DMS114 treated with DMSO at 0.1 percent for 48 hours (cell line): ENCODE results near the gene CINP.
A peak's percentile ranks its signal among the peaks of the same experiment; 100 is the strongest.
"Not testable (repeated sequence)": the region's sequence is repeated elsewhere in the genome, so short reads cannot be mapped to it uniquely, and the experiment has no call there.

Source experiments
- DNase-seq: peaks from one replicate; lab custom pipeline; 2025; ENCODE audit not compliant: unreplicated experiment; lab: John Stamatoyannopoulos, UW

Gene CINP

GRCh38 chr14:102356280-102356679 lies 6.4 kb downstream of the CINP start:
- no peak for DNase-seq

DNA sequence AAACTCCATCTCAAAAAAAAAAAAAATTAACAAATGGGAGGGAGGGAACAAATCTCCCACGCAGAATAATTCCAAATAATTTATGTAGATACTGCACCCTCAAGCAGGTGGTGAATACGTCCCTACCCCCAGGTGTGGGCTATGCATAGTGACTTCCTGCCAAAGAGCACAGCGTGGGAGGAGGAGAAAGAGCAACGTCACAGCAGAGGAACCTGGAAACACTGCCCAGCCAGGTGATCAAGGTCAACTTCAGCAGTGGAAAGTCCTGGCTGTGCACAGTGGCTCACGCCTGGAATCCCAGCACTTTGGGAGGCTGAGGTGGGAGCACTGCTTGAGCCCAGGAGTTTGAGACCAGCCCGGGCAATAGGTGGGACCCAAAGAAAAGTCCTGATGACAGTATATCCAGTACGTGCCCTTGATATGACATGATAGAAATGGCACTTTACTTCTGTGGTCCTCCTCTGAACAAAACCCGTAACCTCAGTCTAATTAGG lies 9.5 kb downstream of the CINP start:
- no peak for DNase-seq

DNA sequence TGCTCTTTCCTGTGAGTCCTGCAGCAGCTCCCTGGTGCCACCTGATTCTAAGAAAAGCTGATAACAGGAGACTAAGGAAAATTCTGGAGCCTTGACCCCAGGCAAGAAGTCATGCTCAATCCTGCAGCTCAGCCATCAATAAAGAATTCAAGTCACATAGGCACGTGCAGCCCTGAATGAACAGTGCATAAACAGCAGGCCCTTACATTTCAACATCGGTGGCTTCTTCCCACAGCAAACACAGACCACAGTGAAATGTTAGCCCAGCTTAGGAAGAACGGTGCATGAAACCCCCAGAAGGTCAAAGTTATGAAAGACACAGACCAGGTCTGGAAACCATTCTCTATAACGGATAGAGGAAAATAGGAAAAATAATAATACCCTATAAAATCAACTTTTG lies 10.5 kb downstream of the CINP start:
- no peak for DNase-seq

- DNase-seq, result not testable (repeated sequence)
These were observed 11.1 kb downstream of the CINP start for GRCh38 chr14:102351593-102351992.

GRCh38 chr14:102351023-102351422 lies 11.7 kb downstream of the CINP start:
- no peak for DNase-seq

DNA sequence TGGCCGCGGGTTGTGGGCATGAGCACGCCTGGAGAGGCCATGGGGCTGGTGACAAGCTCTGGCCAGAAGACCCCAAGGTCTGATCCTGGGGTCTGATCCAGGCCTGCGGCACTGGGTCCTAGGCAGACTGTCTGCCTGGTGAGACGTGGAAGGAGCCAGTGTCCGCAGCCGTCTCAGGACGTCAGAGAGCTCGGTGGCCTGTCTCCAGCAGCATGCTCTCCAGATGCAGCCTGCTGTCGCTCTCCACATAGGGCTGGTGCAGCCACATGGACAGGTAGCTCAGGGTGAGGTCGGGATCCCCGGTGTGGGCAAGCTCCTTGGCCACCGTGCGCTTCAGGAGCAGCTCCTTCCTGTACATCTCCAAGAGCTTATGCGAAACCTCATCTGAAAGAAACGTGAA lies 14.3 kb downstream of the CINP start:
- DNase-seq, result no peak

DNA sequence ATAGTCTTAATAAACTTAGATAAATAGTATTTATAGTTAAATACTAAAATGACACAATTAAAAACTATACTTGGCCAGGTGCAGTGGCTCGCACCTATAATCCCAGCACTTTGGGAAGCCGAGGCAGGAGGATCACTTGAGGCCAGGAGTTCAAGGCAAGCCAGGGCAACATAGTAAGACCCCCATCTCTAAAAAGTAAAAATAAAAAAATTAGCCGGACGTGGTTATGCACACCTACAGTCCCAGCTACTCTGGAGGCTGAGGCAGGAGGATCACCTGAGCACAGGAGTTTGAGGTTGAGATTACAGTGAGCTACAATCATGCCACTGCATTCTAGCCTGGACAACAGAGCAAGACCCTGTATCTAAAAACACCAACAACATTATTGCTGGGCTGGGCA lies 16.0 kb downstream of the CINP start:
- no peak for DNase-seq

GRCh38 chr14:102345232-102345631 lies 17.5 kb downstream of the CINP start:
- DNase-seq, result no peak

DNA sequence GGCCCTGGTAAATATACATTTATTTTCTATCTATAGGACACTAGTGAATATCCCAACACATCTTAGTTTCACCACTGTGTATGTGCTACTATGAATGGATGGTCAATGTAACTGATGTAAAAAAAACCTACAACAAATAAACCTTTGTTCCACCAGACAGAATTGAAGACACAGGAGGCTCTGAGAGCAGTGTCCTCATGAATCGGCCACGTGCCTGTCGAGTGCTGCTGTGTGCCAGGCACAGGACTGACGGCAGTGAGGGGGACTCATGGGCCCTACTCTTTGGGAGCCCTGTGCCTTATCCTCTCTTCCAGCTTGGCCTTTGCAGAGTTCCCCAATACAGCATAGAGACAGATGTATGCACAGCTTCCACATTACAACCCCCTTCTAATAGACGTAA lies 18.2 kb downstream of the CINP start:
- DNase-seq, result no peak

- DNase-seq, result no peak
These were observed 18.6 kb downstream of the CINP start for GRCh38 chr14:102344084-102344483.

- no peak for DNase-seq
These were observed 20.5 kb downstream of the CINP start for GRCh38 chr14:102342238-102342637.

DNA sequence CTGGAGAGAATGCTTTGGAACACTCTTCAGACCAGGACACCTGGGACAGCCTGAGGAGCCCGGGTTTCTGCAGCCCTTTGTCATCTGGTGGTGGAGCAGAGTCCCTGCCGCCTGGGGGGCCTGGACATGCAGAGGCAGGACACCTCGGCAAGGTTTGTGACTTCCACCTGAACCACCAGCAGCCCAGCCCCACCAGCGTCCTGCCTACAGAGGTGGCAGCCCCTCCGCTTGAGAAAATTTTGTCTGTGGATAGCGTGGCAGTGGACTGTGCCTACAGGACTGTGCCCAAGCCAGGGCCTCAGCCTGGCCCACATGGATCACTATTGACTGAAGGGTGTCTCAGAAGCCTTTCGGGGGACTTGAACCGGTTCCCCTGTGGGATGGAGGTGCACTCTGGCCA lies 21.1 kb downstream of the CINP start:
- no peak for DNase-seq

GRCh38 chr14:102338724-102339123 lies 24.0 kb downstream of the CINP start:
- DNase-seq, result no peak

- DNase-seq, result no peak
These were observed 27.5 kb downstream of the CINP start for GRCh38 chr14:102335163-102335562.

DNA sequence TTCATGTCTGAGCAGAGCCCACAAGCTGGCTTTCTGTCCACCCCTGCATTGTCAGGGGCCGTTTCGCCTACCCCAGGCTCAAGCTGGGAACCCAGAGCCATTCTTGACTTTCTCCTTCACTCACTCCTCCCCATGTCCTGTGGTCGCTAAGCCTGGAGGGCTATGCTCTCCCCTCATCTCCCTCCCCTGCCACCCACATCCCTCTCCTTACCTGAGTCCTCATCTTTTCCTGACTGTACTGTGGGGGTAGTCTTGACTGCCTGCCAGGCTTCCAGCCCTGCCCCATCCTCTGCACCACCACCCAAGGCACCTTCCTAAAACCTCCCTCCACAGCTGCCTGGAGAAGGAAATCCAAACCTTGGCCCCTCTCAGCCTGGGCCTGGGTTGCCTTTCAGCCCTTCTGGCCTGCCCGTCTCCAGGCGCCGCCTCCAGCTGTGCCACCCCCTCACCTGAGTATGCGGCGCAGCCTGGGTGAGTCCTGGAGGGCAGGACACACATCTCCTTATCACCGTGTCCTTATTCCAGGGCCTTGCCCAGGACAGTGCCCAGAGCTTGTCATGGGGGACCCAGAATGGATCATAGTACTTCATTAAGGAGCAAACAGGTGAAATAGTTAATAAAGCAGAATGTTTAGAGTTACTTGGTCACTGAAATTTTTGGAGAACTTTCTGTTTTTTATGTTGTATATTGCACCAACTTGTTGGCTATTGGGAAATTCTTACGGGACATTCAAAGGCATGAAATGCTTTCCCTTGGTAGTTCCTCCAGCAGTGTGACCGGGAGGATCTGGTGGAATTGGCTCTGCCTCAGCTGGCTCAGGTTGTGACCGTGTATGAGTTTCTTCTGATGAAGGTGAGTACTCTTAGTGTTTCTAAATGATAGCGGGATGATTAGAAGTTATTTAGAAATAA lies 28.6 kb downstream of the CINP start:
- no peak for DNase-seq

DNA sequence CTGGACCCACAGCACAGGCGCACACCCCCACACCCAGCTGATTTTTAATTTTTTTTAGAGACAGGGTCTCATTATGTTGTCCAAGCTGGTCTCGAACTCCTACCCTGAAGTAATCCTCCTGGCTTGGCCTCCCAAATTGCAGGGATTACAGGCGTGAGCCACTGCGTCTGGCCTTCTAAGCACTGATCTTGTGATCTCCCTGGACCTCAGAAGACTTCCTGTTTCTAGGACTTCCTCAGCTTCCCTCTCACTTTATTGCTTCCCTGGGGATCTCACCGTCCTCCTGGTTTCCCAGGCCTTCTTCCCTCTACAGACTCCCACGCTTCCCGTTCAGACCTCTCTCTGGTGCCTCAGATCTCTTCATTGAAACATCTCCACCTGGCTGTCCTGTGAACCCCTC lies 29.3 kb downstream of the CINP start:
- DNase-seq, result no peak

- no peak for DNase-seq
These were observed 31.9 kb downstream of the CINP start for GRCh38 chr14:102330806-102331205.

- DNase-seq, result not testable (repeated sequence)
These were observed 33.3 kb downstream of the CINP start for GRCh38 chr14:102329381-102329780.

DNA sequence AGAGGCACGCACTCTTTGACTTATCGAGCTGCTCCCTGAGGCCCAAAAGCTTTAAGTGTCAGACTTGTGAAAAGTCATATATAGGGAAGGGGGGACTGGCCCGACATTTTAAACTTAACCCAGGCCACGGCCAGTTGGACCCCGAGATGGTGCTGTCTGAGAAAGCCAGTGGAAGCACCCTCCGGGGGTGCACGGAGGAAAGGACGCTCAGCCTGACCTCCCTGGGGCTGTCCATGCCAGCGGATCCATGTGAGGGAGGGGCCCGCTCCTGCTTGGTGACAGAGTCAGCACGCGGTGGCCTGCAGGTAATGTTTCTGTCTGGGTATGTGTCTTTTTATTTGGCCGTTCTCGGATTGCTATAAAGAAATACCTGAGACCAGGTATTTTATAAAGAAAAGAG lies 36.1 kb downstream of the CINP start:
- no peak for DNase-seq

GRCh38 chr14:102325791-102326345 lies 36.8 kb downstream of the CINP start:
- DNase-seq, result no peak

DNA sequence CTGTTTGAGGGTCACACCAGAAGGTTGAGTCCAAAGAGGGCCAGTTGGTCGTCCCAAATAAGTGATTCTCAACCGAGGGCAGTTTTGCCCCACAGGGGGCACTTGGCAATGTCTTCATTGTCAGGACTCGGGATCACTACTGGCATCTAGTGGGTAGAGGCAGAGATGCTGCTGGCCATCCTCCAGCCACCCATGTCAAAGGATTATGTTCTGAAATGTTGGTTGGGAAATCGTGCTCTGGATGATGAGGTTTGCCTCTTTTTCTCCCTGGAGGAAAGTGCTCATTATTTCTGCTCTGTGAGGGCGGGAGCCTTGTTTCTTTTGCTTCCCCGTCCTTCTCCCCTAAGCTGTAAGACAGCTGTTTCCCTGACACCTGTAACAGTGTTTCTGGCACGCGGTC lies 39.6 kb downstream of the CINP start:
- peak; percentile 52 for DNase-seq
